Lower leg skin (tissue), 3 donors: ENCODE results near the gene ZNF280A.

Experiments
- CTCF ChIP-seq, 3 donors: fragments of 450-650 bp; IDR thresholded peaks; one replicate each; pipeline ENCODE4 v1.5.1; 2016; ENCODE audit warnings: antibody characterized with exemption in 3 of 3, mild to moderate bottlenecking in 3 of 3, moderate library complexity in 2 of 3
- POLR2A ChIP-seq, 2 donors: fragments of 450-650 bp; IDR thresholded peaks; one replicate each; pipeline ENCODE4 v1.6.1; 2016 to 2017; ENCODE audit warnings: antibody characterized with exemption in 2 of 2, mild to moderate bottlenecking in 1 of 2, moderate library complexity in 1 of 2

DNA sequence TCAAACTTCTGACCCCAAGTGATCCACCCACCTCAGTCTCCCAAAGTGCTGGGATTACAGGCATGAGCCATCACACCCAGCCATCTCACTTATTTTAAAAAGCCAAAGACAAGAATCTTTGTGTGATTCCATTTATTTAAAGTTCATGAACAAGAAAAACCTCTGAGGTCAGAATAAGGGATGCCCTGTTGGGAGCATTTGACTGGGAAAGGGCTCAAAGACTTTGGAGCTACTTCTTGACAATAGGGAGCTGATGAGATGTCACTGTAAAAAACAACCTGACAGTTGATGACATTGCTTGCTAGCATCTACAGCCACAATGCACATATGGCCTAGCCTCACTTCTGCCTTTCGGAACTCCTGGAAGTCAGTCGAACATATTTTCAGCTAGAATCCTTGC lies 6.5 kb downstream of the ZNF280A start:
- no peak for TF ChIP-seq CTCF (IDR thresholded peaks at IDR 0.05)
- TF ChIP-seq POLR2A (IDR thresholded peaks at IDR 0.05) = no peak
